NCI-H187 (cell line): Measurements from ENCODE around the gene AIP.
A peak's percentile ranks its signal among the peaks of the same experiment; 100 is the strongest.
"Not testable (repeated sequence)": the region's sequence is repeated elsewhere in the genome, so short reads cannot be mapped to it uniquely, and the experiment has no call there.

Experiments used
- DNase-seq, 2 experiments: peaks; one replicate each; lab custom pipeline; 2025; lab: John Stamatoyannopoulos, UW

AIP gene

DNA sequence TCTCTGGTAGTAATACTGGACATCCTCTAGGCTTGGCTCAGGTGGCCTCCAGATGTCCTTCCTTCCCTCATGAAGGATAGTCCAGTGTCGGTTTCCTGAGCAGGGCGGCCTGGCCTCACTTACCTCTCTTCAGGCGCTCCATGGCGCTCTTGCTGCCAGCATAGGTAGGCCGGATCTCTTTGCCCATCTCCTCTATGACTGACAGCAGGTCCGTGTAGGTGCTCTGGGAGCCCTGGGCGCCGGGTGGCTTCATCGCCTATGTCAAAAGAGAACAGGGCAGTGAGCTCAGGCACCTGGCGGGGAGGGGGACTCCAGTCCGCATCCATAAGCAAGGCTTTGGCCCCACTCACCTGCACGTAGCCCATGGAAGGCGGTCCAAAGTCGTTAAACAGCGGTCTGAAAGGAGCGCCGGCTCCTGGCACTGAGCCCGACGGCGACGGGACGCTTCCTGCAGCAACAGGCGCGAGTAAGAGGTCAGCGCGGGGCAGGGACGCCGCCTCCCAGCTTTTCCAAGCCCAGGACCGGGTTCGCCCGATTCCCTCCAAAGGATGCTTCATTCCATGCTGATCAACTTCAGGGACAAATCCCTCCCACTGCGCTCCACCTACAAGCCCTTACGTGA lies 24.5 kb downstream of the AIP start:
- peak in 1 of 2 experiments; percentile 48 for DNase-seq

DNA sequence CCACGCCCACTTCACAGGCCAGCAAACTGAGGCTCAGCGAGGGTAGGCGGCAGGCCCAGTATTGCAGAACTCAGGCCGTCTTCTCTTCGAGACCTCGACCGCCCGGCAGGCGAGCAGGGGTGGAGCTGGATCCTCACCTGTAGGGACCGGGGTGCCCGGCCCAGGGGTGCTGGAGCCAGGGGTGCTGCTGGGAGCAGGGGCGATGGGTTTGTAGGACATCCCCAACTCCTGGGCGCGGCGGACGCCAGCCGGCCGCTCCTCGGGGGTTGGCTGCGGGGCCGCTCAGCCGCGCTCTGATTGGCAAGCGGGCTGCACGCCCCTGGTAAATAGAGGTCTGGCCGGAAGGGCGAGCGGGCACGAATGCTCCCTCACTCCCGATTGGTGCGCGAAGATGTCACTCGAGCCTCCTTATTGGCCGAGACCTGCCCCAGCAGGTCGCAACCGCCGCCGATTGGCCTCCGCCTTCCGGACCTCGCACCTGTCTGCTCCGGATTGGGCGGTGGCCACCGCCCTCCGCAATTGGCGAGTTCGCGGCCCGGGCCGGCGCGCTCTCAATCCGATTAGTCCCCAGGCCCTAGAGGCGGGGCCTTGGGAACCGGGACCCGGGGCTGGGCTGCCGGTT lies 25.1 kb downstream of the AIP start, which contains the start of gene CDK2AP2:
Gene CDK2AP2 (minus strand): TSS at position 299 of the 622 bp plus-strand sequence. CDS start 80 bp downstream, at position 219.
- peak; percentile 95 to 97 for DNase-seq

DNA sequence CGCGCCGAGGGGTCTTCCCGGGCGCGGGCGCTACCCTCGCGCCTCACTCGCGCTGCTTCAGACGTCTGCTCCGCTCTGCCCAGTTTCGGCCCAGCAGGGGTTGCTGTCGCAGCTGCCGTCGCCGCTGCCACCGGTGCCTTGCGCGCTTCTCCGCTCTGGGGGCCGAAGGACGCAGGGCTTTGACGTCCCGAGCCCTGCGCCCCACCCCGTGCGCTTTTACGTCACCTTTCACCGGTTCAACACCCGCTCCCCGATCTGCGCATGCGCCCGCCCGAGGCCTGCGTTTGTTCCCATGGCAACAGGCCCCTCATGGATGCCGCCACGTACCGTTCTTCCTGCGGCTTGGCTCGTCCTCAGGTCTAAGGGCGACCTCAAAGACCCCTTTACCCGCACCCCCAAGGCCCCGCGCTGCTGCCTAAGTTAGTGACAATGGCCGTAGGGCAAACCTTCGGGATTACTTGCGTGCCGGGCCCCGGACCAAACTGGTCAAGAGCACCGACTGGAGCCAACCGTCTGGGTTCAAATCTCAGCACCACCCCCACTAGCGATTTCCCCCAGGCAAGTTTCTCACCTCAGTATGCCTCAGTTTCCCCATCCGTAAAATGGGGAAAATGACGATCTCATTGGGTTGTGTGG lies 25.8 kb downstream of the AIP start:
- DNase-seq: peak; percentile 90 to 94

GRCh38 chr11:67510023-67510345 lies 27.2 kb downstream of the AIP start:
- DNase-seq: no peak

- not testable (repeated sequence) for DNase-seq
Measured at GRCh38 chr11:67511558-67511957, 28.7 kb downstream of the AIP start.

GRCh38 chr11:67514116-67514515 lies 31.3 kb downstream of the AIP start:
- no peak for DNase-seq

GRCh38 chr11:67516806-67517205 lies 34.0 kb downstream of the AIP start:
- DNase-seq: no peak

- DNase-seq: no peak
Measured at GRCh38 chr11:67517784-67518552, 35.1 kb downstream of the AIP start.

- no peak for DNase-seq
Measured at GRCh38 chr11:67519726-67520125, 36.9 kb downstream of the AIP start.

- no peak for DNase-seq
Measured at GRCh38 chr11:67520856-67521824, 38.3 kb downstream of the AIP start.

- DNase-seq: no peak
Measured at GRCh38 chr11:67521924-67522323, 39.1 kb downstream of the AIP start.

- no peak for DNase-seq
Measured at GRCh38 chr11:67522338-67522737, 39.5 kb downstream of the AIP start.

DNA sequence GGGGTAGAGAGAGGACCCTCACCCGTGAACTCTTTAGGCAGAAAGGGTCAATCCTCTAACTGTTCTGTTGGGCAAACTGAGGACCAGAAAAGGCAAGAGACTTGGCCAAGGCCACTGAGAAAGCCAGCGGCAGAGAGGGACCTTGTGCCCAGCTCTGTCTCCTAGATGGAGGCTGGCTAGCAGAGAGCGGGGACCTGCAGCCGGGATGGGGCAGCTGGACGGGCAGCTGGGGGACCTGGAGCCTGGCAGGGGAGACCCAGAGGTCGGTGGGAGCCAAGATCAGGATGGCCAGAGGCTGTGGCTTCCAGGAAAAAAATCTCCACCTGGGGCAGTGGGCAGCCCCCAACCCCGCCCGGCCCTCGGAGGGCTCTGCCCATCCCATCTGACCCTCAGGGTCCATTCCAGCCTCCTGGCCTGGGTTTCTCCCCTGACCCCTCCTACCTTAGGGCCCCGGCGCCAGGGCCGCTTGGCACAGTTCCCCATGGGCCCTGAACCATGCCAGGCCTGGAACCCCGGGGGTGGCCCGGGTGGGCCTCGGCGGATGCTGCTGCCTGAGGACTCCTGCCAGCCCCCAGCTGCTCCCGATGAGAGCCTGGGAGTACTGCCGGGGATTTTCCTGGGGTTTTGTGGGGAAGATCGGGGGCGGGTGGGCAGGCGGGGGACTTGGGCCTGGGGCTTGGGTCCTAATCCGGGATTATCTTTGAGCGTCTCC lies 40.2 kb downstream of the AIP start, which contains the start of gene CABP2:
Gene CABP2 (minus strand): TSS at position 603 of the 712 bp plus-strand sequence. CDS start 120 bp downstream, at position 483.
- DNase-seq: no peak

GRCh38 chr11:67523556-67524479 lies 41.0 kb downstream of the AIP start:
- DNase-seq: no peak

DNA sequence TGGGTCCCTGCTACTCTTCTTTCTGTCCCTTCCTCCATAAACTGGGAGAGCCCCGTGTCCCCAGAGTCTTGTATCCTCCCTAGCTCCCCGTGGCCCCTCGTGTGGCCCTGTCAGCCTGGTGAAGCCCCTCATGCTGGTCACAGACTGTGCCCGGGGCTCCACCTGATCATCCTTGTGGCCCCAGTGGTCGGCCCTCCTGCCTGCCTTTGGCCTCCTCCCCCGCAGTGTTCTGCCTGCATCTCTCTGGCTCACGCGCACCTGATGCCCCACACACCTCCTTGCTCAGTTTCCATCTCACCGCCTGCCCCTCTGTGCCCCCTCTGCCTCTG lies 41.6 kb downstream of the AIP start:
- no peak for DNase-seq

- DNase-seq: no peak
Measured at GRCh38 chr11:67525275-67525976, 42.6 kb downstream of the AIP start.

DNA sequence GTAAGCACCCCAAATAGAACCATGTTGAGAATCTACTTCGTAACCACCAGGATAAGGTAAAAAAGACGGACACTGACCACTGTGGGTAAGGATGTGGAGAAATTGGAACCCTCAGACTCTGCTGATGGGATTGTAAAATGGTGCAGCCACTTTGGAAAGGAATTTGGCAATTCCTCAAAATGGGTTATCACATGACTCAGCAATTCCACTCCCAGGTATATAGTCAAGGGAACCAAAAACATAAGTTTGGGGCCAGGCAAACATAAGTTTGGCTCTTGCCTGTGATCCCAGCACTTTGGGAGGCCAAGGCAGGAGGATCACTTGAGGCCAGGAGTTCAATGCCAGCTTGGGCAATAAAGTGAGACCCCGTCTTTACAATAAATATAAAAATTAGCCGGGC lies 45.5 kb downstream of the AIP start:
- DNase-seq: no peak

DNA sequence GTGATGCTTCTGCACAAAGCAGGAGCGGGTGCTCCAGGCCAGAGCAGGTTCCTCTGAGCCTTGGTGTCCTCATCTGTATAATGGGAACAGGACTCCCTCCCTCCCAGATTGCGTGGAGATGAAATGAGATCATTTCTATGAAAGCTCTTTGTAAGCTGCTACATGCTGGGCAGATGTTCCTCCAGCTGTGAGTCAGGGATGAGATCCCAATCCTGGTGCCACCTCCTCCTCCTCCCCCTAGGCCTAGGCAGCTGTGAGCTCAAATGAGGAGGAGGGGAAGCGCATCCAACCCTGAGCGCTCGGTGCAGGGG lies 47.4 kb downstream of the AIP start:
- DNase-seq: no peak

- DNase-seq: no peak
Measured at GRCh38 chr11:67532889-67533288, 50.1 kb downstream of the AIP start.
